Activated CD4-positive, alpha-beta T cell treated with anti-CD3 and anti-CD28 coated beads for 24 hours (primary cell): ENCODE measurements around the gene PTPN4.

Source experiments
- DNase-seq, 2 donors: peaks; one replicate each; pipeline ENCODE4 v3.0.0-alpha.2; 2020; ENCODE audit warnings: low read depth in 2 of 2

Gene PTPN4

DNA sequence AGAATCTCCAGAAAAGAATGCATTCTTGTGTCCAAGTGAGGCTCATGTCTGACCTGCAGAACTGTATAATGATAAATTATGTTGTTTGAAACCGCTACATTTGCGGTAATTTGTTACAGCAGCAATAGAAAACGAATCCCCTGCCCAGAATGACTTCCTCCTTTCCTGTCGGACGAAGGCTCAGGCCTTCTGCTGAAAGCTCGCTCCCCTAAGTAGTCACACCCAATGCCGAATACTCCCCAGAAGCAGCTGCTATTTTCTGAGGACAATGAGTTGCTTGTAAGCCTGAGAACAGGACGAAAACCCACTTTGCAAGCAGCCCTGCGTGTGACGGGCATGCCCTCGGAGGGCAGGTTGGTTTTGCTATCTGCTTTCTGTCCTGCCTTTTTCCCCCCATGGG is 27.7 kb upstream of the PTPN4 start:
- DNase-seq = no peak

DNA sequence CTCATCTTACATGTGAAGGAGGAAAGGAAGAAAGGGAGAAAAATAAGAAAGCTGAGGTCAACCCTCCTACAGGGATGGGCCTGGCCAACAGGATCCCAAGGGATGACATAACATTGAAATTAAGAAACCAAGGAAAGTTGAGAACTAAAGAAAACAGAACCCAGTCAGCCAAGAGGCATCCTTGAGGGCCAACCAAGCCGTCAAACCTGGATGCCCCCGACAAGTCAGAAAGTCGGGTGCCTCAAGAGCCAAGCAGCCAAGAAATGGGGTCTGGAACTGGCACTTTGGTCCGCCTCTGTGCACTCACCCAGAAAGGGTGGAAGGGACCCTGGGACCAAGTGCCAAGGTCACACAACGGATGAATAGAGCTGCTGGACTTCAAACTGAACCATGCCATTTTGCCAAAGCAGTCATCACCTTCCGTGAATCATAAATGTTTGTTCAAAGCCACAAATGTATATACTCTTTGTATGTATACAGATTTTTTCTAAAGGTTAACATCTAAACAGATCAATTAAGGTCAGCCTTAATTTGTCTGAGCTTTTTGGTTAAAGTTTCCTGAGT is 27.0 kb upstream of the PTPN4 start:
- DNase-seq = no peak

DNA sequence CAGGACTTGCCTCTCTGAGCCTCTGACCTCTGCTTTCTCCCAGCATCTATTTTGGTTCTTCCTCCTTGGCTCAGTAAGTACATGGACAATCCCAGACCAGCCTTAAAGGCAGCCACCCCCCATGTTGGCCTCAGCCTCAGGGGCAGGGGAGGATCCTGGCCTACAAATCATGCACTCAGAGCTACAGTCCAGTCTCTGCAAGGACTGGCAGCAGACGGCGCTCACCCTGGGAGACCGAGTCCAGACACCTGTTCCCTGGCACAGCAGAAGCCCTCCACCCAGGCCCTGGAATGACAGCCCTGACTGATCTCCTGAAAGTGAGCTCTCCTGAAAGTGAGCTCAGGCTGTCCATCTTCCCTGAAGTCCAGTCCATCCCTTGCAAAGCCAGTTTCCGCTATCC is 25.7 kb upstream of the PTPN4 start:
- no peak for DNase-seq

DNA sequence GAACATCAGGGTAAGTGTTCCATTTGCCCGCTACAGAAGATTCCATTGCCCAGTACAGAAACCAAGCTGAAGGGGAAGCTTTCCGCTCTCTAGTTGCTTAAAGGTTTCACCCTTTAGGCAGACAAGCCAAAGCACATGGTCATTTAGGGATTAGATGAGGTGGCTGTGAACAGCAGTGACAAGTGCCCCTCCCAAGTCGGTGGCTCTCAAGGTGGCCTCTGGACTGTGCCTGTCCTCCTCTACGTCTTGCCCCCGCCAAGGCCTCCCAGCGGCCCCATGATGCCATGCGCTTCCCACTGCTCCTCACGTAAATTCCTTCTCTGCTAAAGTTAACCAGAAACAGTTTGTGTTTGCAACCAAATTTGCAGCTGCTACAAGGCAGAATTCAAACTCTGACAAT is 24.2 kb upstream of the PTPN4 start:
- DNase-seq = no peak

DNA sequence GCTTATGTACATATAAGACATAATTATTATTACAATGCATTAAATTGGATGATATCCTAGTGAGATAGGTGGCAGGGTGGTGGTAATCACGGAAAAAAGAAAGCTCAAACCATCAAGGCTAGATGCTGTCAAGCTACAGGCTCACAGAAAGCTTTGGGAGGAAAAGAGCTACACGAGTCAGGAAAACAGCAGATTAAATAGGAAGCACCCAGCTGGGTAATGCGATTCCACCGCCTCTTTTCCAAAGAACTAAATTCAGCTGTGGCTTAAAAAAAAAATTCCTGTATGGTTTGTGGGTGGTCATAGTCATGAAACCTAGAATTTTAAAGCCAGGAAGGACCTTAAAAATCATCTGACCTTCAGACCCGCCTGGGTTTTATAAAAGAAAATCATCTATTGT is 23.7 kb upstream of the PTPN4 start:
- no peak for DNase-seq

DNA sequence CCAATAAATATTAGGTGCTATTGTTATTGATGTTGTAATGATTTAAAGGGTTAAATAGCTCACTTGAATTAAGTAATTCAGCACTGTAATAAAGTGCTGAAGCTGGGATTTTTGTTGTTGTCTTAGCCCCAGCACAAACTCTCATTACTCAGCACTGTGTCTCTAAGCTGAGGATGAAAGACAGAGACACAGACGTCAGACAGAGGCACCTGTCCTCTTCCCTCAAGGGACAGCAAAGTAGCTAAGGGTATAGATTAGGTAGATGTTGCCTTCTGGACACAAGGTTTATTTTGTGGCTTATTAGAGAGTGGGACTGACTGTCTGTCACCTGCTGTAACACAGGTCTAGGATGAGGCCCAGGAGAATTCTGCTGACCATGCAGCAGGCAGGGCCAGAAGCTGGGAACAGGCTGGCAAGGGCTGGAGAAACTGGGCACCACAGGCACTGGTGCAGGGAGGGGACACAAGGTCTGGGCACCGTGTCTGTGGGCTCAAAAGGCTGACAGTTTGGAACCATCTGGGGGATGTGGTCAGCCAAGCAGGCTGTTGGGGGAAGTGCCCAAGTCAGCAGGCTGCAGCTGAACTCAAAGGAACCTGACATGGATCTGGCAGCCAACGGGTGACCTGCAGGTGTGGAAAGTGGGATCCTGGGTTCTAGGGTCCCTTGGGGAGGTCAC is 20.0 kb upstream of the PTPN4 start:
- DNase-seq = no peak

DNA sequence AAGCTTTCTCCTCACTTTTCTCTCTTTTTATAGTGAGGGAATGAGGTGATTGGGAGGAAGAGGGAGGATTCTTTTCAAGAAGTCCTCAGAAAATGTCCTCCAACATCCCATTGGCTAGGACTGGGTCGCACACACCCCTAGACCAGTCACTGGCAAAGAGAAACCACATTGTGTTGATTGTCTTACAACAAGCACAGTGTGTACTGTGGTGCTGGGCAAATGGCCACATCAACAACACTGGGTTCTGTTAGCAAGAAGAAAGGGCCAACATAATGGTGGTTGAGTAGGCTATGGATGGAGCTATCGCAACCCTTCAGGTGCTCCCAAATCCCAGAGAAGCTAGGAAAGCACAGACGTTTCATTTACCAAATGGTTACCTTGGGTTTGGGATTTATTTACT is 18.7 kb upstream of the PTPN4 start:
- DNase-seq = no peak

DNA sequence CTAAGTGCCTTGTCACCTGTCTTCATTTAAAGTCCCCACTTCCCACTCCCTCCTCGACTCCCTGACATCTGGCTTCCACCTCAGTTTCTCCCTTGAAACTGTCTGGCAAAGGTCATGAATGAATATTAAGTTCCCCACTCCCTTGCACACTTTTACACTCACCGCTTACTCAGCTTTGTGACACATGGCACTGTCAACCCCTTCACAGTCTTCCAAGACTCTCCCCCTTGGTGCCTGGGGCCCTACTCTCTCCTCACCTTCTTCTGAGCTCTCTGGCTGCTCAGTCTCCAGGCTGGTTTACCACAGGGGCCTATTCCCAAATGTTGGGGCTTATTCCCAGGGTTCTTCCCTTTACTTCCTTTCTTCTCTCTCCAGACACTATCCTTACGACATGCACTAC is 17.9 kb upstream of the PTPN4 start:
- no peak for DNase-seq

DNA sequence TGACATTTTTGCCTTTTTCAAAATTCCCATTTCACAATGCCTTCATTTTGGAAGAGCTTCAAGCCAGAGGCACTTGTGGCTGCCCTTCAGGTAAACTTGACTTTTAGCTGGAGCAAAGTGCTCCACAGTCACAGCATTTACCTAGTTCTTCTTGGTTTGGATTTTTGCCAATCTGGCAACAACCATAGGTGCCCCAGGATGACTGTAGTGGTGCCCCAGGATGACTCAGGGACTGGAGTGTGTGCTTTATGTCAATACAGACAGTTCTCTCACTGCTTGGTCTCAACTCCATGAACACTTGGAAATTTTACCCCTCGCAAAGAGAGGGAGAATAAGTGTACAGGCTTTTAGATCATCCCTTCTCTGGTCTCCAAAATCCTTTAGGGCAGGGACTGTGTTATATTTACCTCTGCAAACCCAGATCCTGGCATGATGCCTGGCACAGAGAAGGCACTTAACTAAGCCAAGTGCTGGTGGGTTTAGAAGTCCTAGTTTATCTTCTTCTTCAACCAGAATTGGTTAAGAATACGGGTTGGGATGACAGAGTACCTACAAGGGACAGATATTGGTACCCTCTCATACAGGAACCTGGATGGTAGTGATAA is 15.3 kb upstream of the PTPN4 start:
- DNase-seq = no peak

DNA sequence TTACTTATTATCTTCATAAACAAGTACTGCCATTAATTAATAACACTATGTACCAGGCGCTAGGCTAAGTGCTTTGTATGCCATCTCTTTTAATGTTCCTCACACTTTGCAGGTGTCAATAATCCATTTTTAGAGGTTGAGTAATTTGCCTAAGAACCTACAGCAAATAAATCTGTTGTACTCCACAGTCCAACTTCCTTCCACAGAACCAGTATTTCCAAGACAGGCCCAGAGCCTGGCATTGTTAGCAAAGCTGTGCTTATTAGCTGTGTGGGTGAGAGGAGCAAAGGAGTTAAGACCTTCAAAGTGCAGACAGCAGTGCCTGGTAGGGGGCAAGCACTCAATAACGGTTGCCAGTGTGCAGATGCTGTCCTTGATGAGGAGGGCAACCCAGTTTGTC is 14.2 kb upstream of the PTPN4 start:
- no peak for DNase-seq

DNA sequence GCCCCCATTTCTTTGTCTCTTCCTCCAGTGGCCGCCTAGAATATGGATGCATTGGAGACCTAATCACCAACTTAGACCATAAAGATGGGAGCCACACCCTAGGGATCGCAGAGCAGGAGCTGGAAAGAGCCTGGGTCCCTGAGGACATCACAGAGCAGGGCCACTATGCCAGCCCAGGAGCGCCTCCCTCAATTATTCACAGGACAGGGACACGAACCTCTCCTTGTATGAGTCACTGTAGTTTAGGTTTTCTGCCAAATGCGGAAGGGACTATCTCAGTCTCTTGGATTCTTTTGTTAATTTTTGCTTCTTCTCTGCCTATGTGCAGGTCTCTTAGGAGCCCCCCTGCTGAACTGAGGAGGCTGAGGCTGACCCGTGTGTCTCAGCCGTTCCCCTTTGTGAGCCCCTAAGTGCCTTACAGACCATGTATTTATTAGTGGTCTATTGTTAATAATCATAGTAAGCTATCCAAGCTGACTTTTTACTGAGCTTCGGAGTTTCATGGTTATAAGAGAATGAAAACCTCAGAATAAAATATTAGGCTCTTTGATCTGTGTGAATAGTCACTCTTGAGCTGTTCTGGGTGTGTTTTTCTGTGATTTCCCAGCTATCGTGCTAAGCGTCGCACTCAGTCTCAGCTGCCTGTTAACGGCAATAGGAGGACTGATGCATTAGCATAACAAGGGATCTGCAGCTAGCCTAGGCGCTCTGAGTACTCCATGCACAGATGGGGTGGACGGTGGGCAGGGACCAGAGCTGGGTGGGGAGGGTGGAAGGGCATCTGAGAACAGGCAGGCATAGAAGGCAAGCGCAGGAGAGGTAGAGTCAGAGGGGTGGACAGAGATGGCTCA is 12.7 kb upstream of the PTPN4 start:
- no peak for DNase-seq

DNA sequence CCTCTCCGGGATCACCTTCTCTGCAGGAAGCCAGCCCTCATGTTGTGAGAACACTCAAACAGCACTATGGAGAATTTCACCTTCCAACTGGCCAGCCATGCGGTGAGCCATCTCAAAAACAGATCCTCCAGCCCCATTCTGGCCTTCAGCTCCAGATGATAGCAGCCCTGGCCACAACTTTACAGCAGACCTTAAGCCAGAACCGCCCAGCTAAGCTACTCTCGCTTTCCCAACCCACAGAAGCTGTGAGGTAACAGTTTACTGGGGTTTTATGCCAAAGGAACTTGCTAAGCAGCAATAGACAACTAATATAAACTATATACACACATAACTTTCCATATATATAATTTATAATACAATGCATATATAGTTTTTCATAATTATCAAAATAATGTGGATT is 11.6 kb upstream of the PTPN4 start:
- DNase-seq = no peak

DNA sequence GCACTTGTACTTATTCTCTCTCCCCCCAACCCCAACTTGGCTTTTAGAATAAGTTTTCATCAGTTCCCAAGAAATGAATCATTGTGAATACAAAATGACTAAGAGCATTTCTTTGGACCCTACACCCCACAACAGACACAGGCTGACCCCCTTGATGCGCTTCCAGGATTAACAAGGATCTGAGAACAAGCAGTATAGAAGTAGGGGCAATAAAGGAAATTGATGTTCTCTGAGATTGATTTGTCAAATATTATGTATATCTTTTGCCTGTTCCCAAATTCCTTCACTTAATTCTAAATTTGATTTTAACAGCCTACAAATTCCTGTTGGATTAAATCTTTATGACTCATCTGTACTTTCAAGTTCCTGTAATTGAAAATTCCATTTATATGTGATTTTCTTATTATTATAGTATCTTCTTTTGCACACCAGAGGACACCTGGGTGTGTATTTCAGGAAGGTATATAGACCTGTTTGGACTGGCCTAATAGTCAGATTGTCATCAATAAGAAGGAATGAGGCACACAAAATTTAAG is 10.2 kb upstream of the PTPN4 start:
- DNase-seq = no peak

DNA sequence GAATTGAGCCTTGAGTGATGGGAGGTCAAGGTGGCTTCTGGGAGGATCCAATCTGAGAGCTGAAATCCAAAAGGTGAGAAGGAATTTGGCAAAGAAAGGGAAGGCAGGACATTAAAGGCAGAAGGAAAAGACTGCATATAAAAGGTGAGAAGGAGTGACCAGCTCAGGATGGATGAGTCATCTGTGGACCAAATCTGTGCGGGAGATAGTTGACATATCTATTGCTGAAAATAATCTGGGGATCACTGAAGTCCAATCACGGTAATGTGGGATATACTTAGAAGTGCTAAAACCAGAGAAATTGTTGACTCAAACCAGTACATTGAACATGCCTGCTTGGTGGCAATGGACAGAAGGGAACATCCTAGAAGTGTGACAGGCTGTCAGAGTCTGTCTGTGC is 8.0 kb upstream of the PTPN4 start:
- no peak for DNase-seq

DNA sequence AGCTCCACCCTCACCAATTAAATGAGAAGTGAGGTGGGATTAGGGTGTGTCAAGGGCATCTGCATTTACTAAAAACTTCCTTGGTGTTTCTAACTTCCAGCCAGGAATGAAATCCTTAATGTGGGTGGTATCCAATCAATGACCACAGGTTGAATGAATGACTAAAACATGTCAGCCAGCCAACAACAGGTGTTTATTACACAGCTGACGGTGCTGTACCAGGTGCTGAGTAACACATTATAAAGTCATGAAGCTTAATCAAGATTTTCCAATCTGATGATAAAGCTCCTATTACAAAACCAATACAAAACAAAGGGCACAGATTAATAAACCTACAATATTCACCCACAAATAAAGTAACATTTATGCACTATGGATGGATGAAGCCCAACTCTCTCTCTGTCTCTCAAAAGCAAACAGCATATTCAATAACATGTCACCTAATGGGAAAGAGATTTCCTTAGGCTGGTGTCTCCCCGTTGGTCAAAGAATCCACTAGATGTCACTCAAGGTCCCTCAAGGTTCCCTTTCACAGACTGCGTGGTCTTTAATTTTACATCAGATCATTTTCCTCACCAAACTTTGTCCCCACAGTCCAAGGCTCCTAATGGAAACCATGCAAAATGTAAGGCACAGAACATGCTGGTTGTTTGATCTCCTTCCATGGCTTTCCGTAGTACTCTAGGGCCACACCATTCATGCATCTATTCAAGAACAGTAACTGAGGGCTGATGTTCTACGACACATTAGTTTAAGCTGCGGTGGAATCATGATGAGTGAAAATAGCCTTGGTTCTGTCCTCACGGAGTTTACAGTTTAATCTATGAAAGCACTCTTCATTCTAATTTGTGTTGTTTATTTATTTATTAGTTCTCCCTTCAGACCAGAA is 6.4 kb upstream of the PTPN4 start:
- no peak for DNase-seq

DNA sequence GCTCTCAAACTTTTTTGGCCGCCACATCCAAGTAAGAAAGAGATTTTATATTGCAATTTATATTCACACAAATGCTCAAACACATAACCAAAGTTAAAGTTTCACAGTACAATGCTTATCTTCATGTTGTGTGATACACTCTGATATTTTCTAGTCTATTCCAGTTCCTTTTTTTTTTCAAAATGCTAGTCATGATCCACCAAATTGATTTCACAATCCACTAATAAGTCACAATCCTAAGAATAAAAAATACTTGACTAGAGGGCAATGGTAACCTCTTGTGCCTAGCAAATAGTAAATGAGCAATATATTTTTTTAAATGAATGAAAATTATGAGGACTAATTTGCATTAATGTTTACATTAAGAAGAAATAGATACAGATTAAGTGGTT is 5.8 kb upstream of the PTPN4 start:
- no peak for DNase-seq

DNA sequence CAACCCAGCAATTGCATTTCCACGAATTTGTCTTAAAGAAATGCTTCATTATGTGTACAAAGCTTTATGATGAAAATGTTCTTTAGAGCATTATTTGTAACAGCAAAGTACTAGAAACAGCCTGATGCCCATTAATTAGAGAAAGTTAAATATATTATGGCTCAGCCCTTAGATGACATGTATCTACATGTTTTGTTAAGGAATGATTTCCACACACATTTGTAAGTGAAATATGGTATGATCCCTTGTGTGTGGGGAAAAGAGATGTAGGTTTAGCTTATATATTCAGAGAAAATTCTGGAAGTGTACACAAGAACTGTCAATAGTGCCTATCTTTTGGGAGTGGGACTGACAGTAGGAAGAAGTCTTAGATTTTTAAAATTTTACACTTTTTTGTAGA is 3.8 kb upstream of the PTPN4 start:
- DNase-seq = no peak

DNA sequence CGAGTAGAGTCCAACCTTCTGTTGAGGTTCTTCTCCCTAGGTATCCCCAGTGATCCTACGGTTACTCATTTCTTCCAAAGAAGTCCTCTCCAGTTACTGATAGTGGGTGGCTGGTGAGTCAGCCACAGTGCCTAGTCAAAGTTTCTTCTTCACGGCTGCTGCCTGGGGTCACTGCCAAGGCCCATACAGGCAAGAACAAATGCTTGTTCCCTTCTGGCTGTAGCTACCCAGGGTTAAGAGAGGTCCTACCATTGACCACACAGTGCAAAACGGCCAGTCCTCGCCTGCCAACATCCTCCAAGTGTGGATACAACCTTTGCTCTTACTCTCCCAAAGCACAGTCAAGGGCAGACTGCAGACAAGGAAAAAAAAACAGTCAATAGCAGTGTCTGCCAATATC is 2.9 kb upstream of the PTPN4 start:
- DNase-seq = peak; percentile 15 to 41

DNA sequence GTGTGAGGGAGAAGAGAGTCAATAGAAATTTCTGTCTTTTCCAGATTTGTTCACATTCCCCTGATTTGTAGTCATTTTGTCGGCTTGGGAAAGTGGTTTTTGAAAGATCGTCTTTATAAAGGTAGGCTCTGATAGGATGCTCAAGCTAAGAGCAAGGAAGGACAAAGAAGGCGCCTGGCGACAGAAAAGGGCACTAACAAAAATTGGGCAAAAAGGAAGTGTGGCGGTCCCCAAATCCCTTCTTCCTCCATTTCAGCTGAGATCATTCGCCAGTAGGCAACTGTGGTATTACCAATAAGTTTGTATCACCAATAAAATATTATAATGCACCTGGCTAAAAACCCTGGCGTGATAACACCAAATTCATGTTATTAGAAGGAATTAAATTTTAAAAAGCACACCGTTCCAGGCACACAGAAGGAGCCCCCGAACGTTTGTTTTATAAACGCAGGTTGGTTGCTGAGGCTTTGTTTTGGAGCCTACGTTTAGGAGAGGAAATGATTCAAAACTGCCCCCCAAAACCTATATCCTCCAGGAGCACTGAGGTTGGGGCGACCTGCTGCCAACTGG is 756 bp upstream of the PTPN4 start:
- DNase-seq = no peak

DNA sequence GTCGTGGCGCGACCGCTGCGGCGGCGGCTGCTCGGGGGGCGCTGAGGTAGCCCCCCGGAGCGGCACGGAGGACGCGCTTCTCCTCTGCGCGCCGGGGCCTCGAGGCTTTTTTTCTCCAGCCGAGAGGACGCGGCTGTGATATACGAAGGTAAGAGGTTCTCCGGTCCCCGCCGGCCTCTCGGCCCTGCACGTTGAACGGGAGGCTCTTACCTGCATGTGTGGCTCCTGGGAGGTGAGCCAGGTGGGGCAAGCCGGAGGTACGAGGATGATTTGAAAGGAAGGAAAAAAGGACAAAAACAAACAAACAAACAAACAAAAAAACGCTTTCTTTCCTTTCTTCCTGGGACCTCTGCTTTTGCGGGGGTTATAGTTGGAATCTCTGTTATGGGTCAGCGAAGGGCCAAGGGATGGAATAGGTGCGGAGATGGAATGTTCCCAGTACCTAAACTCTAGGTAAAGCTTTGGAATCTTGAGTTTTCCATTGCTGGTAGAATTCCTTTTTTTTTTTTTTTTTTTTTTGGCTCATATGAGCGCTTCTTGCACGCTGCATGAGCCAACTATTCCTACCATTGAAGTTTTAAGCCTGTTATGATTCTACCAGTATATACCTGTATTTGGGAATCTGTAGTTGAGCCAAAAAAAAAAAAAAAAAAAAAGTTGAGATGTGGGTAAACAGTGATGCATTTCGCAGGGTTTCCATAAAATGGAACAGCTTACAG is 674 bp downstream of the PTPN4 start:
- peak in 1 of 2 donors; percentile 13 for DNase-seq

DNA sequence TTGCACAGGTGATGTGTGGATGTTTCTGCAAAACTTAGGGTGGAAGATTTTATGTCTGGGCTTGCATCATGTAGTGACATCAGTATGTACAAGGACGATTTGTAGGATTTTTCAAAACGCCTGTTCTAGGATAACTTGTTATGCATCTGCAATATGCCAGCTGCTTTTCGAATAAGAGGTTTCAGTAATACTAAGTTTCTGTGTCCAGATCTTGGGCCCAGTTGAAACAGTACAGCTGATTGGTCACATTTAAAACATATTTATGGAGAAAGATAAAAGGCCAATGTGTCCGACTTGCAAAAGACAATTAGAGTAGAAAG is 1.2 kb downstream of the PTPN4 start:
- no peak for DNase-seq
